Parathyroid adenoma (tissue), 2 donors: ENCODE measurements around the gene SARDH.

Experiments
- H2AFZ ChIP-seq: fragments of 300-600 bp; sonication (generic); one replicate; pipeline ENCODE4 v1.7.0; 2017; ENCODE audit warnings: antibody characterized with exemption, mild to moderate bottlenecking
- H3K27ac ChIP-seq: fragments of 300-600 bp; sonication (generic); one replicate; pipeline ENCODE4 v1.7.0; 2017
- H3K27me3 ChIP-seq: fragments of 300-600 bp; sonication (generic); one replicate; pipeline ENCODE4 v1.7.0; 2017; ENCODE audit warnings: low read length; ENCODE audit not compliant: control insufficient read depth, insufficient read depth
- H3K36me3 ChIP-seq: fragments of 300-600 bp; sonication (generic); one replicate; pipeline ENCODE4 v1.7.0; 2017; ENCODE audit warnings: low read length; ENCODE audit not compliant: control insufficient read depth, insufficient read depth
- H3K4me1 ChIP-seq: fragments of 300-600 bp; sonication (generic); one replicate; pipeline ENCODE4 v1.7.0; 2017; ENCODE audit warnings: control low read depth
- H3K4me2 ChIP-seq: fragments of 300-600 bp; sonication (generic); one replicate; pipeline ENCODE4 v1.7.0; 2017; ENCODE audit warnings: low read length
- H3K4me3 ChIP-seq: fragments of 300-600 bp; sonication (generic); one replicate; pipeline ENCODE4 v1.7.0; 2017; ENCODE audit warnings: low read depth, low read length
- H3K79me2 ChIP-seq: fragments of 300-600 bp; sonication (generic); one replicate; pipeline ENCODE4 v1.7.0; 2017; ENCODE audit warnings: control low read depth
- H3K9ac ChIP-seq: fragments of 300-600 bp; sonication (generic); one replicate; pipeline ENCODE4 v1.7.0; 2017; ENCODE audit warnings: mild to moderate bottlenecking
- H3K9me3 ChIP-seq: fragments of 300-600 bp; sonication (generic); one replicate; pipeline ENCODE4 v1.7.0; 2017; ENCODE audit warnings: low read length; ENCODE audit not compliant: control insufficient read depth
- CTCF ChIP-seq: fragments of 300-600 bp; sonication (generic); IDR thresholded peaks from one replicate; pipeline ENCODE4 v1.7.0; 2017; ENCODE audit warnings: antibody characterized with exemption, mild to moderate bottlenecking
- donor health status: primary hyperparathyroidism.

SARDH gene

GRCh38 chr9:133653638-133654037 is 84.5 kb downstream of the SARDH start:
- H2AFZ ChIP-seq, result no peak overlapping the region
- no peaks in the 10 kb centered on the region for H3K4me1 ChIP-seq
- H3K4me2 ChIP-seq, result no peak overlapping the region
- H3K36me3 ChIP-seq, result no peaks in the 10 kb centered on the region
- H3K27ac ChIP-seq, result no peak overlapping the region
- no peaks in the 10 kb centered on the region for H3K79me2 ChIP-seq
- H3K9me3 ChIP-seq, result no peaks in the 10 kb centered on the region
- H3K9ac ChIP-seq, result no peak overlapping the region
- H3K27me3 ChIP-seq, result no peaks in the 10 kb centered on the region
- no peak overlapping the region for H3K4me3 ChIP-seq
- no peak for TF ChIP-seq CTCF

- no peak overlapping the region for H3K9ac ChIP-seq
- H2AFZ ChIP-seq, result no peak overlapping the region
- H3K36me3 ChIP-seq, result no peaks in the 10 kb centered on the region
- H3K4me3 ChIP-seq, result no peak overlapping the region
- H3K4me2 ChIP-seq, result no peak overlapping the region
- no peak for TF ChIP-seq CTCF
- no peaks in the 10 kb centered on the region for H3K9me3 ChIP-seq
- H3K79me2 ChIP-seq, result no peaks in the 10 kb centered on the region
- H3K27ac ChIP-seq, result no peak overlapping the region
- peaks cover 3% of the 10 kb centered on the region for H3K27me3 ChIP-seq
- no peaks in the 10 kb centered on the region for H3K4me1 ChIP-seq
Observed at GRCh38 chr9:133650026-133650425, 88.1 kb downstream of the SARDH start.

- Histone ChIP-seq H3K4me3 (no peak overlapping the region), H3K9me3 (no peaks in the 10 kb centered on the region), H3K4me2 (no peak overlapping the region), H3K9ac (no peak overlapping the region), H3K4me1 (no peaks in the 10 kb centered on the region), H2AFZ (no peak overlapping the region), H3K79me2 (no peaks in the 10 kb centered on the region), H3K27ac (no peak overlapping the region), H3K27me3 (peaks cover 3% of the 10 kb centered on the region), H3K36me3 (no peaks in the 10 kb centered on the region)
- no peak for TF ChIP-seq CTCF
Observed at GRCh38 chr9:133649194-133649593, 89.0 kb downstream of the SARDH start.

- Histone ChIP-seq H3K4me3 (no peak overlapping the region), H3K36me3 (no peaks in the 10 kb centered on the region), H3K9me3 (no peaks in the 10 kb centered on the region), H3K4me1 (no peaks in the 10 kb centered on the region), H3K9ac (no peak overlapping the region), H3K27ac (no peak overlapping the region), H2AFZ (no peak overlapping the region), H3K79me2 (no peaks in the 10 kb centered on the region), H3K4me2 (no peak overlapping the region), H3K27me3 (peaks cover 3% of the 10 kb centered on the region)
- TF ChIP-seq CTCF, result no peak
Observed at GRCh38 chr9:133647765-133648469, 90.2 kb downstream of the SARDH start.

- Histone ChIP-seq H3K4me1 (no peaks in the 10 kb centered on the region), H3K4me2 (no peak overlapping the region), H2AFZ (no peak overlapping the region), H3K4me3 (no peak overlapping the region), H3K9me3 (no peaks in the 10 kb centered on the region), H3K27ac (no peak overlapping the region), H3K27me3 (peaks cover 3% of the 10 kb centered on the region), H3K9ac (no peak overlapping the region), H3K36me3 (no peaks in the 10 kb centered on the region), H3K79me2 (no peaks in the 10 kb centered on the region)
- no peak for TF ChIP-seq CTCF
Observed at GRCh38 chr9:133647148-133647547, 91.0 kb downstream of the SARDH start.
